ENCODE data around the gene ARHGAP35.

DNA sequence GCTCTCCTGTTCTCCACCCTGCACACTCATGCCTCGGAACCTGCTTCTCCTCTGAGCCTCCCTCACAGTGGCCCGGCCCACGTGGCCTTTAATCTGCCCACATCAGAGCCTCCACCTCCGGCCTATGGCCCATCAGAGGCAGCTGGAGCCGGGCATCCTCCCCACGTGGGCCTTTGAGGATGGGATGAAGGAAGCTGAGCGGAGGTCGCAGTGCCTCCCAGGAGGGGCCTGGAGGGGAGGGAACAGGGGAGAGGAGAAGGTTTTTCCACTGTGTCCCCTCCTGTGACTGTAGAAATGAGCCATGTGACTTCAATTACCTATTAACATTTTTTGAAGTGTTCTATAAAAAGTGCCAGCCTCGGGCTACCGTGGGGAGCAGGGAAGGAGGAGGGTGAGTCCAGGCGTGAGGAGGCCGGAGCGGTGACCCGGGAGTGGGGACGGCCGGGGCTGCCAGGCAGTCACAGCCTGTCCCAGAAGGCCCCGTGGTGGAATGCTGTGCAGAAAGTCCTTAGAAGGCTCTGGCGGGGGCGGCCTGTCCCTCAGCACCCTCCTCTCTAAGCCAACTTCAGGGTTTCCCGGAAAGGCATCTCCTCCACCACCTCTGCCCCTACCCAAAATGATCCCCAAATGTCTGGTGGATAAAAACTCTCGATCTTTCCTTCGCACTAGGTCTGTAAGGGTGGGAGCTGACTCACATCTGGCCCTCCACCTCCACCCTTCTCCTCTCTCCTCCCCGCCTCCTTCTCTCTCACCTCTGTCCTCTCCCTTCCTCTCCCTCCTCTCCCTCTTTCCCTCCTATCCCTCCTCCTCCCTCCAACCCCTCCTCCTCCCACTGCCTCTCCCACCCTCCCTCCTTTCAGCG, 47.6 kb upstream of the ARHGAP35 start:
- no peak for TF ChIP-seq MAX (IDR thresholded peaks at IDR 0.05; ENCODE audit: insufficient read depth, insufficient read length)
- TF ChIP-seq POLR2AphosphoS5 (IDR thresholded peaks at IDR 0.05; ENCODE audit: insufficient read depth, low read depth, low read length), result no peak
